IMR-90 (cell line): ENCODE results near the gene DNAH8. TPM values are rescaled to one million over a fixed set of nuclear protein-coding genes. Genes with fewer than 3 reads are reported as not detected.

Experiments
- ATAC-seq: fragments of 200-7000 bp; cut with Tn5 transposase; 2 replicates; pipeline ENCODE4 v1.9.1; 2020; ENCODE audit warnings: low read depth, mild to moderate bottlenecking, moderate library complexity
- BruUV-seq: library from RNA; stranded (reverse); fragments of 400-500 nt; replicated peaks from 2 replicates; lab custom pipeline; 2021; lab: Mats Ljungman, UMichigan
- CTCF ChIA-PET: fragments of 300-600 bp; formaldehyde crosslinking; extraction: SDS; loops from one replicate; lab custom pipeline; 2021; ENCODE audit warnings: antibody characterized with exemption; lab: Yijun Ruan, JAX
- POLR2A ChIA-PET: fragments of 300-600 bp; sonication (Branson Sonifier 250); formaldehyde crosslinking; loops from one replicate; lab custom pipeline; 2022; ENCODE audit warnings: antibody characterized with exemption; ENCODE audit not compliant: unreplicated experiment; lab: Charles Lee
- DNase-seq: peaks from one replicate; pipeline ENCODE4 v3.0.0; 2013
- H2AFZ ChIP-seq: replicated peaks from 2 replicates; pipeline ENCODE3; 2013; ENCODE audit warnings: low read length, mild to moderate bottlenecking; ENCODE audit not compliant: poor library complexity
- H2AK5ac ChIP-seq: 2 replicates; pipeline ENCODE4 v1.6.1; 2013; ENCODE audit warnings: low read depth, low read length, inconsistent platforms
- H2AK9ac ChIP-seq: replicated peaks from 2 replicates; pipeline ENCODE3; 2013; ENCODE audit warnings: mild to moderate bottlenecking, low read depth, low read length, moderate library complexity; ENCODE audit not compliant: poor library complexity
- H2BK120ac ChIP-seq: 2 replicates; pipeline ENCODE4 v1.6.1; 2013; ENCODE audit warnings: low read depth, low read length, inconsistent platforms
- H2BK15ac ChIP-seq: 3 replicates; pipeline ENCODE4 v1.6.1; 2013; ENCODE audit warnings: low read depth, low read length, inconsistent platforms
- H2BK20ac ChIP-seq: 2 replicates; pipeline ENCODE4 v1.6.1; 2013; ENCODE audit warnings: low read depth, mild to moderate bottlenecking, inconsistent platforms, low read length, moderate library complexity
- H2BK5ac ChIP-seq: 2 replicates; pipeline ENCODE4 v1.6.1; 2013; ENCODE audit warnings: mild to moderate bottlenecking, low read depth, low read length, inconsistent platforms; ENCODE audit not compliant: poor library complexity, severe bottlenecking
- H3K14ac ChIP-seq: replicated peaks from 2 replicates; pipeline ENCODE4 v1.6.1; 2013; ENCODE audit warnings: low read depth, low read length, inconsistent platforms
- H3K18ac ChIP-seq: 2 replicates; pipeline ENCODE4 v1.6.1; 2013; ENCODE audit warnings: low read depth, low read length, control low read depth
- H3K23ac ChIP-seq: 2 replicates; pipeline ENCODE4 v1.6.1; 2013; ENCODE audit warnings: low read depth, low read length, inconsistent platforms
- H3K27ac ChIP-seq: 2 replicates; pipeline ENCODE4 v1.5.1; 2013; ENCODE audit warnings: mild to moderate bottlenecking, control low read depth, low read length; ENCODE audit not compliant: insufficient read depth
- H3K27me3 ChIP-seq: 2 replicates; pipeline ENCODE4 v1.6.1; 2013; ENCODE audit warnings: low read length; ENCODE audit not compliant: control insufficient read depth, insufficient read depth
- H3K36me3 ChIP-seq: 2 replicates; pipeline ENCODE4 v1.6.1; 2013; ENCODE audit warnings: low read length, mixed read lengths; ENCODE audit not compliant: control insufficient read depth, insufficient read depth
- H3K4ac ChIP-seq: 2 replicates; pipeline ENCODE4 v1.6.1; 2013; ENCODE audit warnings: low read depth, low read length, inconsistent platforms
- H3K4me1 ChIP-seq: 2 replicates; pipeline ENCODE4 v1.6.1; 2013; ENCODE audit warnings: low read length, mixed read lengths; ENCODE audit not compliant: control insufficient read depth, insufficient read depth
- H3K4me2 ChIP-seq: 2 replicates; pipeline ENCODE4 v1.6.1; 2013; ENCODE audit warnings: low read depth, mild to moderate bottlenecking, control low read depth, low read length, moderate library complexity
- H3K4me3 ChIP-seq: 2 replicates; pipeline ENCODE4 v1.5.1; 2013; ENCODE audit warnings: low read depth, mild to moderate bottlenecking, control low read depth, low read length, moderate library complexity; ENCODE audit not compliant: insufficient read depth
- H3K56ac ChIP-seq: 2 replicates; pipeline ENCODE4 v1.6.1; 2013; ENCODE audit warnings: low read length, inconsistent platforms; ENCODE audit not compliant: insufficient read depth; ENCODE audit errors: extremely low read depth
- H3K79me1 ChIP-seq, 2 experiments: 2 replicates each; pipeline ENCODE4 v1.6.1; 2013; ENCODE audit warnings: low read length in 2 of 2, inconsistent platforms in 1 of 2, low read depth in 1 of 2
- H3K9ac ChIP-seq: 2 replicates; pipeline ENCODE4 v1.6.1; 2013; ENCODE audit warnings: low read depth, low read length, control low read depth
- H3K9me1 ChIP-seq: 2 replicates; pipeline ENCODE4 v1.6.1; 2013; ENCODE audit warnings: low read length, inconsistent platforms; ENCODE audit not compliant: insufficient read depth
- H3K9me3 ChIP-seq: 2 replicates; pipeline ENCODE4 v1.6.1; 2013; ENCODE audit warnings: low read length; ENCODE audit not compliant: control insufficient read depth, insufficient read depth
- H4K20me1 ChIP-seq: 2 replicates; pipeline ENCODE4 v1.6.1; 2013; ENCODE audit warnings: low read length, inconsistent platforms; ENCODE audit not compliant: insufficient read depth
- H4K5ac ChIP-seq: 2 replicates; pipeline ENCODE4 v1.6.1; 2013; ENCODE audit warnings: mild to moderate bottlenecking, low read depth, low read length, control low read depth
- H4K8ac ChIP-seq, 2 experiments: 2 replicates each; pipeline ENCODE4 v1.6.1; 2013; ENCODE audit warnings: low read depth in 2 of 2, low read length in 2 of 2, control low read depth in 1 of 2, inconsistent platforms in 1 of 2
- H4K91ac ChIP-seq: 2 replicates; pipeline ENCODE4 v1.6.1; 2013; ENCODE audit warnings: low read depth, low read length, inconsistent platforms; ENCODE audit not compliant: insufficient read depth
- MAFK ChIP-seq: IDR thresholded peaks from 2 replicates; pipeline ENCODE4 v1.6.1; 2012; ENCODE audit warnings: low read depth, low read length, improper control_type of control experiment
- SMC3 ChIP-seq: fragments of 150-350 bp; IDR thresholded peaks from 2 replicates; pipeline ENCODE4 v1.6.1; 2016; ENCODE audit warnings: low read depth, mild to moderate bottlenecking, antibody characterized with exemption, low read length, moderate library complexity
- WGBS, 2 experiments: methylation state at CpG; one replicate each; pipeline versions ENCODE4 v1.1.5 to v1.1.7; 2013; ENCODE audit warnings: missing lambda C conversion rate in 2 of 2; ENCODE audit not compliant: insufficient read length in 1 of 2; ENCODE audit errors: extremely low coverage in 2 of 2; 5-methylcytosine and 5-hydroxymethylcytosine counted together
- dilution Hi-C: fragments of 300-500 bp; cut with HindIII; formaldehyde crosslinking; loops from one replicate; pipeline ENCODE4 v1.14.3; 2018; ENCODE audit warnings: low sequenced_read_pairs; ENCODE audit not compliant: unreplicated experiment
- in situ Hi-C: fragments of 300-500 bp; cut with MboI; formaldehyde crosslinking; loops from 3 replicates; pipeline ENCODE4 v1.14.3; 2019; ENCODE audit warnings: low sequenced_read_pairs, inconsistent platforms, mixed read lengths
- intact Hi-C: fragments of 100-400 bp; cut with micrococcal nuclease; formaldehyde crosslinking; loops from 2 replicates; pipeline ENCODE4 v1.10.0; 2022
- polyA plus RNA-seq, 3 experiments: library from polyadenylated mRNA; depleted of rRNA; stranded (reverse); fragments of >200 nt; gene quantifications; 2 replicates each; pipeline ENCODE4 v1.2.3, GENCODE V29; 2012; ENCODE audit warnings: low replicate concordance in 1 of 3
- total RNA-seq: library from RNA; depleted of rRNA; stranded (reverse); fragments of >200 nt; gene quantifications from 2 replicates; pipeline ENCODE4 v1.2.3, GENCODE V29; 2012

The DNAH8 gene
- total and polyA plus RNA-seq, 2 of the 4 experiments (the other 2 are of a cell fraction): not detected

DNA sequence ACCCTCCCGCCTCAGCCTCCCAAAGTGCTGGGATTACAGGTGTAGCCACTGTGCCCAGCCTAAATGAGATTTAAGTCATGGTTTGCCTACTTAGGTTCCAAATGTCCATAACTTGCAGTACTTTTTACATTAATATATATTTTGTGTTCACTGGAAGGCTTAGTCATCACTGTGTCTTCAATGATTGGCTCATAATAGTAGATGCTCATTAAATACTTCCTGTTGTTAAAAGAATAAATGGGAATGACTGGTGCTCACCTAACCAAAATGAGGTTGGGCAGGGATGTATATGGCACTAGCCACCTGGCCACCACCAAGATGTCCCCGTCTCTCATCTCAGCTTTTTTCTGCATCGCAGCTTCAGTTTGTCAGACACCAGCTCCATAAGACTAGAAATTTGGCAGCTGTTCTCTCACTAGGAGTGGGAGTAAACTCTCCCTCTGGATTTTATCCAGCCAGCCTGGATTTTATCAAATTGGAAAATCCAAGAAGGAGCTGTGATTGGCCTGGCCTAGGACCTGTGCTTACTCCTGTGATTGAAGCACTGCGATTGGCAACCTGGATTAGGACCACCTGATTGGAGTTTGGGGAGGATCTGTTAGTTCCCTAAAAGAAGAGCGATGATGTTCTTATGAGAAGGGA, 11.0 kb upstream of the DNAH8 start:
- dilution Hi-C loops (no loop called here), intact Hi-C loops (no loop called here), in situ Hi-C loops (no loop called here)
- H3K18ac ChIP-seq: no peak overlapping the region
- peaks cover 4% of the 10 kb centered on the region for H3K27me3 ChIP-seq
- no peak overlapping the region for H2BK5ac ChIP-seq
- no peaks in the 10 kb centered on the region for H4K20me1 ChIP-seq
- H2AK9ac ChIP-seq: no peak overlapping the region
- no peak overlapping the region for H3K23ac ChIP-seq
- no peak overlapping the region for H3K27ac ChIP-seq
- H2BK15ac ChIP-seq: no peak overlapping the region
- POLR2A ChIA-PET: no interaction called here
- peaks cover 9 to 17% of the 10 kb centered on the region in 2 experiments for H3K79me1 ChIP-seq
- H2BK120ac ChIP-seq: no peak overlapping the region
- 0 out of 2 replicates have a peak, but pooled peaks cover 1% of the 10 kb centered on the region for H3K36me3 ChIP-seq
- BruUV-seq: no TSS peak
- H4K5ac ChIP-seq: no peak overlapping the region
- H3K14ac ChIP-seq: no peak overlapping the region
- H3K56ac ChIP-seq: no peak overlapping the region
- no peak for DNase-seq
- H2AK5ac ChIP-seq: no peak overlapping the region
- H3K4me2 ChIP-seq: no peak overlapping the region
- H3K9ac ChIP-seq: no peak overlapping the region
- H3K9me1 ChIP-seq: no peaks in the 10 kb centered on the region
- TF ChIP-seq SMC3 (no peak), MAFK (no peak)
- H2BK20ac ChIP-seq: no peak overlapping the region
- no peak overlapping the region for H3K4me3 ChIP-seq
- no CpG with 5 or more reads among the region's 5 CpGs for WGBS, 2 experiments
- H4K91ac ChIP-seq: no peak overlapping the region
- H3K9me3 ChIP-seq: peaks cover 5% of the 10 kb centered on the region; the same call in 1 of the 2 replicates
- no peaks in the 10 kb centered on the region for H3K4me1 ChIP-seq
- no peak overlapping the region for H2AFZ ChIP-seq
- no peak for ATAC-seq
- CTCF ChIA-PET: no interaction called here
- H3K4ac ChIP-seq: no peak overlapping the region
- no peak overlapping the region for H4K8ac ChIP-seq
